GM19397 (cell line): ENCODE data around the gene SLC26A2.
"Not testable (repeated sequence)": the region's sequence is repeated elsewhere in the genome, so short reads cannot be mapped to it uniquely, and the experiment has no call there.

Experiments
- ATAC-seq: cut with Tn5 transposase; IDR thresholded peaks from one replicate; pipeline ENCODE4 v1.9.1; 2021; ENCODE audit warnings: mild to moderate bottlenecking, moderate library complexity; ENCODE audit not compliant: unreplicated experiment

SLC26A2 gene

DNA sequence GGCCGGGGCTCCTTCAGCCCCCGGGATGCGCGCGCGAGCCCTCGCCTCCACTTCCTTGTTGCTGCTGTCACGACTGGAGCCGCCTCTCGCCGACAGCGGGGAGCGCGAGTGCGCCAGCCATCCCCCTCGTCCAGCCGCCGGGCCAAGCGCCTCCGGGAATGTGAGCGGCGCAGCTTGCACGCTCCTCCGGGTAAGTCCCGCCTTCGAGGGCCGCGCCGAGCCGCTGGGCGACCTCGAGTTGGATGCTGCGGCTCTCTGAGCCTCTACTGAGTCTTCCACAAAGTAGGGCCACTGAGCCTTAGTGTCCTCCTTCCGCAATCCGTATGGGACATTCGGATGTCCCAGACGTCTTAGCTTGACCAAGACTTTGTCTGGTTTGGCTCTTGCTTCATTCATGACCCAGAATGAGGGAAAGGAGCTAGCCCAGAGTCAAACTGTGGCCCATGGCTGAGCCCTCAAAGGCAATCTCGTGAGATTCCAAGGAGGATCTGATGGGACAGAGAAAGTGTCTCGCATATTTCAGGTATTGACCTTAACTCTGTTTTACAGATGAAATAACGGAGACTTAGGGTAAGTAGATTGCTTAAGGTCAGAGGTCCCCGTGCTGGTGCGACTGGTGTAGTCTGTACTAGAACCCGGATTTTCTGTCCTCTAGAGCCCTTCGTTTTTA is 40.6 kb downstream of the SLC26A2 start:
- peak; percentile 15 for ATAC-seq

DNA sequence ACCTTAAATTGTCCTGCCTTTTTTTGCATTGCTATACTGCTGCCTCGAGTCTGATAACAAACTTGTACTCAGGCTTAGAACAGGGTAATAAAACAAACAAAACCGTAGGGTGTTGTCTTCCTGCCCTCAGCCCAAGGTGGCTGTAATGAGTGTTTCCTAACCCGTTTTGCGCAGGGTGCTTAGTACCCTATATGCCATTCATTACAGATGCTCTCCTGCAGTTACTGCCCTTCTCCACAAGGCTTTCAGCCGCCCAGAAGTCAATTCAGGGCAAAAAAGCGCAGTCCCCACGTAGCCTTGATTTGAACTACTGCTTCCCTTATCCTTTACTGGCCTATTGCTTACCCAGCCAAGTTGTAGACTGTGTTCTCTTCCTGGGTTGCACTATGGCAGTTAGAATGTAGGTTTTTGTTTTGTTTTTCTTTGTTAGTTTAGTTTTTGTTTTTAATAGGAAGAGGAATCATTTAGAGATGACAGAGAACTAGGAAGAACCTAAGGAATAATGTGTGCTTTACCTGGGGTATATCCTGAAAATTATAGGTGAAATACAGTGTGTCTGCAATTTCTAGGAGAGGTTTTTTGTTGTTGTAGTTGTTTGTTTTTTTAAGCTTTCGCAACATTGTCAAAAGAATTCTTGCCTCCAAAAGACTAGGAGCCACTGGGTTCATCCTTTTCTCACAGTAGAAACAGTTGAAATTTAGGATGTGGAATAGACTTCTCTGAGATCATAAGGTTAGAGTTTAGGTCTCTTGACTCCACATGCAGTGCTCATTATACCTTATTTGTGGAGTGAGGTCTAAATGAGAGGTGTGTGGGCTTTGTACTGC is 41.3 kb downstream of the SLC26A2 start:
- no peak for ATAC-seq

DNA sequence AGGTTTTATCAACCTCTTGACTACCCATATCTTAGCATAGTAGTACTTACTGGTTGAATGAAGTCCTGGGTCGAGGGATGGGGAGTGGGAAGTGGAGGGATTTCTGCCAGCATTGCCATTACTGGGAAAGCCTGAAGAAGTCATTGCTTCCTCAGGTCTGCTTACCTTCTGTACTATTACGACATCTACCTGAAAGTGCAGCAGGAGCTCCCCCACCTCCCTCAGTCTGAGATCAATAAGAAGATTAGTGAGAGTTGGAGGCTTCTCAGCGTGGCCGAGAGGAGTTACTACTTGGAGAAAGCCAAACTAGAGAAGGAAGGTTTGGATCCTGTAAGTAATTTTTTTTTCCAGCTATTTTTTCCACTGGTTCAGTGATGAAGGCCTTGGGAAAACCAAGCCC is 45.8 kb downstream of the SLC26A2 start:
- no peak for ATAC-seq

DNA sequence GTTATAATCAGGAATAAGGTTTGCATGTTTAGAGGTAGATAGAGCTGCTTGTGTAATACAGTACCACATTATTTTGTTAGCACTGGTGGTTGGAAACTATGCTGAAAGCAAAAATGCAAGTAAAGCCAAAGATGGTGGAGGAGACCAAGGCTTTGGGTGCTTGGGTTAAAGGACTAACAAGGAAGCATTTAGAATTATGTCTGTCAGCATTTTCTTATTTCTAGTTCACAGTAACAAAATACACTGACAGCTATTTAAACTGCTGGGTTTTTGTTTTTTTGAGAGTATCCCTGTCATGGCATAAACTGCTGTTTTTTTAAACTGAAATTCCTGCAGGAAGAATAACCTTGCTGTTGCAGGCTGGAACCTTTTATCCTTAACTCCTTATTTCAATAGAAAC is 46.5 kb downstream of the SLC26A2 start:
- no peak for ATAC-seq

DNA sequence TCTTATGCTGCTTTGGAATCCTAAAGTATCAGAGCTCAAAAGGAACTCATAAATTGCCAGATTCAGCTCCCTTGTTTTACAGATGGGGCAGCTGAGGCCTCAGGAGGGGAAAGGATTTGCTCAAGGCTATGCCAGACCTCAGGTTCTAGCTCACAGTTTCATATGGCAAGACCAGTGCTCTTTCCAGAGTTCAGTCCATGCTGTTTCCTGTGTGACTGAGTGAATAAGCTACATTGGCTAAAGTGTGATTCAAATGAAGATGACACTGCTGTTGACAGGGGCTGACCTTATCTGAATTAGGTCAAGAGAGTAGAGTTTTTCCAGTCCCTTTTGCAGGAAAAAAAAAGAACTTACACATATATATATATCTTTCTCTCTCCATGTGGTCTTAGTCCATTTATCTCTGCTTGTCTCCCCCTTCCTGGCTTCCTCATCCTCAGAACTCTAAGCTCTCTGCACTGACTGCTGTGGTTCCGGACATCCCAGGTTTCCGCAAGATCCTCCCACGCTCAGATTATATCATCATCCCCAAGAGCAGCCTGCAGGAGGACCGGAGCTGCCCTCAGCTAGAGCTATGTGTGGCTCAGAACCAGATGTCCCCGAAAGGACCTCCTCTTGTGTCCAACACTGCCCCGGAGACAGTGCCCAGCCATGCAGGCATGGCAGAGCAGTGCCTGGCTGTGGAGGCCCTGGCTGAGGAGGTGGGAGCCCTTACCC is 49.3 kb downstream of the SLC26A2 start:
- ATAC-seq = no peak

DNA sequence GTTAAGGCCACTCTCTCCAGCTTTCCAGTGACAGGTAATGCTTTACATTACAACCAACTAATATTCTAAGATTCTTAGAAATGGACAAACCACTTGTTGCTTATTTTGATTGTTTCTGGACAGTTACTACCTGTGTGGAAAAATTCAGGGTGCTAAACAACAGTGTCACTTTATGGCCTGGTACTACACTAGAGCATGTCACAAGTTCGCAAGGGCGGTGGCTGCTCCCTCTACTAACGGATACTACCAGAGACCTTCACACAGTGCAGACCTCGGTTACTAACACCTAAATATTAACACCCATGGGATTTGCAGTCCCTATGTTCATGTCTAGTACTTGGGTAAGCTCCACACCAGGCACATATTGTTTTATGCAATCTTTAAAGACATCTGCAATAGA is 53.4 kb downstream of the SLC26A2 start:
- ATAC-seq = no peak

DNA sequence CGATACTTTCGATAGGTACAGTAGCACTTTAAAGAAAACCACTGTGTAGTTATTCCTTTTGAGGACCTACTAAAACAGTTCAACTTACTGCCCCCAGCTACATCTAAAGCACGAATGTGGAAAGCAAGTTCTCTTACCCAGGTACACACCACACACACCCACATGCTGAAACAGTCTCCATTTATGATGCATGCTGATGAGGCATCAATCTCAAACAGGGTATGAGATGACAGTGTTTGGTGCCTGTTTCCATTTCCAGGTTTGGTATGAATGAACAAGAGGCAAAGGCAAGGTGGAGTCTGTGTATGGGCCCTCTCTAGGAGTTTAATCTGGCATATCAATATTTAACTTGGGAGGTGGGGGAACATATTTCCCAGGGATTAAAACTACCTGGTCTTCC is 53.9 kb downstream of the SLC26A2 start:
- no peak for ATAC-seq

DNA sequence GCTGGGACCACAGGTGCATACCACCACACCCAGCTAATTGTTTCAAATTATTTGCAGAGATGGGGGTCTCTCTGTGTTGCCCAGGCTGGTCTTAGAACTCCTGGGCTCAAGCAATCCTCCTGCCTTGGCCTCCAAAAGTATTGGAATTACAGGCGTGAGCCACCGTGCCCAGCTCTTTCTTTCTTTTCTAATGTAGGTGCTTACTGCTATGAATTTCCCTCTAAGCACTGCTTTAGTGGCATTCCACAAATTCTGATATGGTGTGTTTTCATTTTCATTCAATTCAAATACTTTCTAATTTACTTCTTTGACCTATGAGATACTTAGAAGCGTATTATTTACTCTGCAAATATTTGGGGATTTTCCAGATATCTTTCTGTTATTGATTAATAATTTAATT is 54.9 kb downstream of the SLC26A2 start:
- ATAC-seq = no peak

DNA sequence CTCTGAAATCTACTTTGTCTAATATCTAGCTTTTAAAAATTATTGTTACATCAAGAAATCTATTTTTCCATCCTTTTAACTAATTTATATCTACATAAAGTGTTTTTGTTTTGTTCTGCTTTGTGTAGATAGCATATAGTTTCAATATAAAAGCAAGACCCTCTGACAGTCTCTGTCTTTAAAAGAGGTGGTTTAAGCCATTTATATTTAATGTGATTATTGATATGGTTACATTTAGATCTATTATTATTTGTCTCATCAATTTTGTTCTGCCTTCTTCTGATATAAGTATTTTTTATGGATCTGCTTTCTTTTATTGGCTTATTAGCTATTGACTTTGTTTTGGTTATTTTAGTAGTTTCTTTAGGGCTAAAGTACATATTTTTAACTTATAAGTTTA is 56.0 kb downstream of the SLC26A2 start:
- ATAC-seq = no peak

DNA sequence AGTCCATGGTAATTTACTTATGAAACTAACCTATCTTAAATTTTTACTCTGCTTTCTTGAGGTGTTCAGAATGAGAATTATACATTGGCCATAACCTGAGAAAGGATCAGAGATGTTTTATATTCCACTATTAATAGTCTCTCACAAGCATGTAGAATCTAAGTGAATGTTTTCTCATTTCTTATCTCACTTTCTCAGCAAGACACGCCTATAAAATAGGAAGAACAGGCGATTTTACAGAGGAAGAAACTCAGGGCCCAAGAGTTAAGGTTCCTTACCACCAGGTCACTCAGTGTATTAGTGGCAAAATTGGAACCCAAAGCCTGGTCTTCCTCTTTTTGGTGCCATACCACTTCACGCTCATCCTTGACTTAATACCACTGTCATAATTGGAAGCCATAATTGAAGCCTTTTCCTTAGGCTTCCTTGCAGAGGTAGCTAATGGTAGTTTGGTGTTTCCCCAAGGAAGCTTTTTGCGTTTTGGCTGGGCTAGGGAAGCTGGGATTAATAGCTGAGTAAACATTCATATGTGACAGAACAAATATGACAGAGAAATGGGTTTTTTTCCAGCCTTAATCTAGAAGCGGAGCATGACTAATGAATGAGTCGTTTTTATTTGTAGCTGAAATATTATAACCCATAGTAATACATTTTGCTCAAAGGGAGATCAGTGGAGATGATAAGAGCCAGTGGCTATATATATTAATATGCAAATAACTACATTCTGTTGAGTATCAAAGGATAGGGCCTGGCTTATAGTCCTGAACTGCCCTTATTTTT is 56.9 kb downstream of the SLC26A2 start:
- no peak for ATAC-seq

DNA sequence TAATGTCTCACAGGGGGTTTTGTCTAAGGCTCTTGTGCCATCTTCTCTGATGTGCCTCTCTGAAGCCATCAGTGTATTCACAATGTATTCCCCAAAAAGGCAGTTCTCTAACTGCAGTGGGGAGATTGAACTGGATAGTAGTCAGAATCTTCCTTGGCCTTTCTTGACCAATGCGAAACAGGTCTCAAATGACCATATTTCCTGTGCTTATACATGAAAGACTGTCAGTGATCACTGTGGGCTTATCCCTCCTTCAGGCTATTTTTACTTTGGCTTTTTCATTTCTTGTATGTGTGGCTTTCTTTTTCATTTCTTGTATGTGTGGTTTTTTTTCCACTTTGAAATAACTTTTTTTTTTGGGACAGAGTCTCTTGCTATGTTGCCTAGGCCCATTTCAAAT is 59.7 kb downstream of the SLC26A2 start:
- ATAC-seq = no peak

DNA sequence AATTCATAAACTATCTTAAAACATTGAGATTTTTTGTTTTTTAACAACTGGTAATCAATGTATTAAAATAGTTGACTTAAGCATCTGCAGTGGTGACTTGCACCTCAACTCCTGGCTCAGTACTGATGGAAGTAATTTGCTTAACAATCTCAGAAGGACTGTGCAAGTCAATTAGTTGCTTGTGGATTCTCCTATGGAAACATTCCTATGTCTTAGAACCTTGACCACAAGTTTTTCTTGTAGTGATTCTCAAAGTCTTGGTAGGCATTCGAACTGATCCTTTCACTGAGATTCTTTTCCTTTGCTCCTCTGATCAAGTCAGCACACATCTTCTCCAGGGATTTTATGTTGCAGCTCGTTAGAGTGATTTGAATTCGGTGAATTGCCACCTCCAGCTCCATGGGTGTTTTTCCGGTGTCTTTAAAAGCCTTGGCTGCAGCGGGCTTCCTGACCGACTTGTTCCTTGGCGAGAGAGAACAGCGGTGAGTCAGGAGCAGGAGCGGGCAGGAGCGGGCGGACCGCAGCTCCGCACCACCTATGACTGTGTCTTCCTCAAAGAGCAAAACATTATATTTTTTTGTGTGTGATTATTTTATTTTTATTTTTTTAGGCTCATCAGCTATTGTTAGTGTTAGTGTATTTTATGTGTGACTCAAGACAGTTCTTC is 61.1 kb downstream of the SLC26A2 start:
- no peak for ATAC-seq

DNA sequence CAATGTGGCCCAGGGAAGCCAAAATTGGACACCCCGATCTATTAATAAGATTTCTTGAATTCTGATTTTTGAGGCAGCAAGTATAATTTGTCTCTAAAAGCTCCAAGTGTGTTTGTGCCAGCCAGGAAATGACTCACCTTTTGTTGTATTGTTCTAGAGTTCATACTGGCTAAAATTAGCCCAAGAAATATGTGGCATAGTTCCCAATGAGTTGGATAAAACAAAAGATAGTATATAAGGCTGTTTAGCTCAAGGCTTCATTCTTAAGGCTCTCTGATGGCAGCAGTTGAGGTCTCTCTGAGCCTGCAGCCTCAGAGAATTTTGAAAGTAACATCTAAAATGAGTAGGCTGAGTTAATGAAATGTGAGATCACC is 61.6 kb downstream of the SLC26A2 start:
- ATAC-seq = no peak

DNA sequence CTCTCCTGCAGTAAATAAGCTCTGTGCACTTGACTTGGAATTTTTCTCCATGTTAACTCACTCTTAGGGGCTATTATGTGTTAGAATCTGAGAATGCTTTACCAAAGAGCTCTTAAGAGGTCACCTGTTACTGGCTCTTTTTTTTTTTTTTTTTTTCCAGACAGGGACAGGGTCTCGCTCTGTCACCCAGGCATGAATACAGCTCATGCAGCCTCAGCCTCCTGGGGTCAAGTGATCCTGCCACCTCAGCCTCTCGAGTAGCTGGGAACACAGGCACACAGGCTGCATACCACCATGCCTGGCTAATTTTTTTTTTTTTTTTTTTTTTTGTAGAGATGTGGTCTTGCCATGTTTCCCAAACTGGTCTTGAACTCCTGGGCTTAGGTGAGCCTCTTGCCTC is 62.1 kb downstream of the SLC26A2 start:
- no peak for ATAC-seq

DNA sequence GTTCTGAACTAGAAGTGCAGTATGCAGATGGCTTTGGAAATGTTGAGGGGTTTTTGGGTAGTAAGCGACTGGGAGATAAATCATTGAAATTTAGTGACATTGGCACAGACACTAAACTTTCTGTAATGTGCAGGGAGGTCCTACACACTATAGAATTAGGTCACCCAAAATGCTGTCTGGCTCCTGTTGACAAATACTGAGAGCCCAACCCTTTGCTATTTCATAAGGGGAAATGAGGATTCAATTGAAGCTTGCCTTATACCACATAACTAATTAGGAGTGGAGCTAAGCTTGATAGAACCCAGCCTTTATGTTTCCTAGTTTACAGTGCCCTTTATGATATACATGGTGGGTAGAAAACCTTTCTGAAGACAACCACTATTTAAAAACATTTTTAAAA is 62.6 kb downstream of the SLC26A2 start:
- no peak for ATAC-seq

DNA sequence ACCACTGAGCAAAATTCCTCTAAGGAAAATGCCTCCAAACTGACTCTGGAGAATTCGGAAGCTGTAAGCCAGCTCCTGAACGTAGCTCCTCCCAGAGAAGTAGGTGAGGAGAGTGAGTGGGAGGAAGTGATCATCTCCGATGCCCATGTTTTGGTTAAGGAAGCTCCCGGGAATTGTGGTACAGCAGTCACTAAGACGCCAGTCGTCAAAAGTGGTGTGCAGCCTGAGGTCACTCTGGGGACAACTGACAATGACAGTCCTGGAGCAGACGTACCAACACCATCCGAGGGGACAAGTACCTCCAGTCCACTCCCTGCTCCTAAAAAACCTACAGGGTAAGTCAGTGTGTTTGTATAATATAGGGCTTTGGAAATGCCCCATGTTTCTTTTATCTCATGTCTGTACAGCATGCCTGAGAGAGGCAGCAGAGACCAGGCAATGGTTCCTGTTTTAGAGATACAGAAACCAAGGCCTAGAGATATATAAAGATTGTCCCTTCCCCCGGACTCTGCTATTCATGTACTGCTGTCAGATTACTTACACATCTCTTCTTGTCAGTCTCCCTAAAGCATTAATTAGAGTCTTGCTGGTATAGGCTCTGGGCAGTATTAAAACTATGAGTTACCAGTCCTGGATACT is 63.9 kb downstream of the SLC26A2 start:
- no peak for ATAC-seq

DNA sequence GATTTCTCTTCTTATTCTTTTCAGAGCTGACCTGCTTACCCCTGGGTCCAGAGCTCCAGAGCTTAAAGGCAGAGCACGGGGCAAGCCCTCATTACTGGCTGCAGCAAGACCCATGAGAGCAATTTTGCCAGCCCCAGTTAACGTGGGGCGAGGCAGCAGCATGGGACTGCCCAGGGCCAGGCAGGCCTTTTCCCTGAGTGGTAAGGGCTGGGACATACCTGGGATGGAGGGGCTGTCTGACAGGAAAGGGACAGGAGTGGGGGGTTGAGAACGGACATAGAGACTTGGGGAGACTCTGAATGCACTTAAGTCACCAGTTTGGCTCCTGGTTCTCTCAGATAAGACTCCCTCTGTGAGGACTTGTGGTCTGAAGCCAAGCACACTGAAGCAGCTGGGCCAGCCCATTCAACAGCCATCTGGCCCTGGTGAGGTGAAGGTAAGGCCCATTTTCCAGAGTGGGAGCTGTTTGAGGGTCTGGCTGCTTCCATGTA is 66.2 kb downstream of the SLC26A2 start:
- no peak for ATAC-seq

DNA sequence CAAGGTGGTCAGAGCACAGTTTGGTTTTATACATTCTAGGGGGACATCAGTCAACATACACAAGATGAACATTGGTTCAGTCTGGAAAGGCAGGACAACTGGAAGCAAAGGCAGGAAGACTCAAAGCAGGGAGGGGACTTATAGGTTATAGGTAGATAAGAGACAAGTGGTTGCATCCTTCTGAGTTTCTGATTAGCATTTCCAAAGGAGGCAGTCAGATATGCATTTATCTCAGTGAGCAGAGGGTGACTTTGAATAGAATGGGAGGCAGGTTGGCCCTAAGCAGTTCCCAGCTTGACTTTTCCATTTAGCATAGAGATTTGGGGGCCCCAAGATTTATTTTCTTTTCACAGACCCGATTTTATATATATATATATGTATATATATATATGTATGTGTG is 67.5 kb downstream of the SLC26A2 start:
- ATAC-seq = not testable (repeated sequence)

DNA sequence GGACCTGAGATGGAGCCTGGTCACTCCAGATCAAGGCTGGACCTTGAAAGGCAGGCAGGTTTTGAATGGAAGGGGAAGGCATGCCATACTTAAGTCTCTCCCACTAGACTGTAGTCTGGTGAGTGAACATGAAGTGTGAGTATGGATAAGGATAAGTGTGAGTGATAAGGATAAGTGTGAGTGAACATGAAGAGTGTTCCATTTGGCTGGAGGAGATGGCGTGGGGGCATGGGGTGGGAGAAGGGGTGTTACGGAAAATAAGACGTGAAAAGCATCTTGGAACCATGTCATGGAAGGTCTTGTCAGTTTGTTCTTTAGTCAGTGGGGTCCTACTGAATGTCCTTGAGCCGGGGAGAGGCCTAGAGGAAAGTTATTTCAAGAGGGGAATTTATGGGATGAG is 72.8 kb downstream of the SLC26A2 start:
- ATAC-seq = no peak

DNA sequence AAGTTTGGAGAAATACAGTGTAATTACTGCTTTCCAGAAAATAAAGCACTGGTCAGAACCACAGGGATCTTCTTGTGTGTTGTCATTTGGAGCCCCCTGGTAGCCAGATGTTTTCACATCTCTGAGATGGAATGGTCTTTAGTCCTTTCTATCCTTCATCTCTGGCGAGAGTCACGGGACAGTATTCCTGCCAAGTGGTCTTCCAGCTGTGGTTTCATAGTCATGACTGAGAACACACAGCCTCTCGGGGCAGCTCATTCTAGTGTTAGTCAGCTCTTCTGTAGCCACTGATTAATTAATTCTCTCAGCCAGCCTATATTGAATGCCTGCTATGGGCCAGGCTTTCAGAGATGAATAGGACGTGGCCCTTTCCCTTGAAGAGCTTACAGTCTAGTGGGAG is 74.1 kb downstream of the SLC26A2 start:
- no peak for ATAC-seq
